H1 (cell line): ENCODE data around the gene VSNL1. TPM values are rescaled to one million over a fixed set of nuclear protein-coding genes. Genes with fewer than 3 reads are reported as not detected.

Experiments used
- CEBPB ChIP-seq: IDR thresholded peaks from 2 replicates; pipeline ENCODE4 v1.6.1; 2012; ENCODE audit warnings: low read depth, low read length
- KDM5A ChIP-seq: fragments of 200-600 bp; IDR thresholded peaks from 2 replicates; pipeline ENCODE4 v1.7.1; 2012; ENCODE audit warnings: mild to moderate bottlenecking, low read length, inconsistent platforms, mixed read lengths
- POLR2AphosphoS5 ChIP-seq: IDR thresholded peaks from 2 replicates; pipeline ENCODE4 v1.6.1; 2011; ENCODE audit warnings: low read depth, low read length
- RAD21 ChIP-seq, 2 experiments: IDR thresholded peaks in 1 of 2; conservative IDR thresholded peaks in 1 of 2; 2 replicates each; pipeline ENCODE4 v1.6.1; 2011; ENCODE audit warnings: low read depth in 2 of 2, low read length in 2 of 2, improper control_type of control experiment in 1 of 2, inconsistent platforms in 1 of 2, mild to moderate bottlenecking in 1 of 2, moderate library complexity in 1 of 2
- RBBP5 ChIP-seq: IDR thresholded peaks from 2 replicates; pipeline ENCODE4 v1.7.1; 2012; ENCODE audit warnings: low read depth, mild to moderate bottlenecking, inconsistent platforms, low read length, moderate library complexity, borderline replicate concordance
- polyA plus RNA-seq, 7 experiments: library from polyadenylated mRNA; depleted of rRNA in 3 of 7; stranded (reverse) in 5 of 7; unstranded in 2 of 7; fragments of >200 nt in 5 of 7; fragments of 200-250 nt in 2 of 7; gene quantifications; 1 replicate in 5 of 7; 2 replicates in 1 of 7; 4 replicates in 1 of 7; pipeline versions ENCODE4 v1.2.1 to v1.2.3, GENCODE V29; 2011 to 2013; ENCODE audit warnings: missing spikeins in 2 of 7, mixed read lengths in 2 of 7
- total RNA-seq: library from RNA; stranded (reverse); fragmentation: NEBNext Ultra II Directional; extraction: Animal tissue kit (Norgen Biotek cat#: 25700); gene quantifications from 2 replicates; pipeline ENCODE4 v1.2.1, GENCODE V29; 2021

The VSNL1 gene
- total and polyA plus RNA-seq, 2 of the 8 experiments (the other 6 are each of a cell fraction or from before 2014, with no cell fraction given): 49.4 to 108 TPM

GRCh38 chr2:17606851-17607250 is 66.4 kb downstream of the VSNL1 start (continued):
- TF ChIP-seq RAD21 (IDR thresholded peaks at IDR 0.05 in 1 of 2, conservative IDR thresholded peaks at IDR 0.05 in 1 of 2; ENCODE audit: low read depth in 2 of 2, low read length in 2 of 2): no peak
- no peak for TF ChIP-seq CEBPB
- TF ChIP-seq RBBP5: no peak
- no peak for TF ChIP-seq POLR2AphosphoS5
- TF ChIP-seq KDM5A: no peak
- TF ChIP-seq, all 59 proteins: peak for 0
